Transverse colon (tissue), 4 donors: ENCODE results near the gene PTX4.

Experiments
- POLR2A ChIP-seq: fragments of 450-650 bp; IDR thresholded peaks from one replicate; pipeline ENCODE4 v1.6.1; 2016; ENCODE audit warnings: antibody characterized with exemption, mild to moderate bottlenecking, moderate library complexity
- POLR2AphosphoS5 ChIP-seq, 3 donors: sonication (generic); formaldehyde crosslinking; IDR thresholded peaks; one replicate each; pipeline ENCODE4 v1.6.1; 2016; ENCODE audit warnings: antibody characterized with exemption in 3 of 3
- TF ChIP-seq, protein P1 (sequence below), 5 experiments: fragments of 200-600 bp in 3 of 5; fragments of 450-650 bp in 2 of 5; sonication (generic) in 3 of 5; IDR thresholded peaks; 1 replicate in 2 of 5; 2 replicates in 3 of 5; pipeline ENCODE4 v1.5.1; 2016 to 2017; ENCODE audit warnings: antibody characterized with exemption in 5 of 5, inconsistent platforms in 3 of 5, mild to moderate bottlenecking in 2 of 5, moderate library complexity in 1 of 5

- TF ChIP-seq, protein P1, sequence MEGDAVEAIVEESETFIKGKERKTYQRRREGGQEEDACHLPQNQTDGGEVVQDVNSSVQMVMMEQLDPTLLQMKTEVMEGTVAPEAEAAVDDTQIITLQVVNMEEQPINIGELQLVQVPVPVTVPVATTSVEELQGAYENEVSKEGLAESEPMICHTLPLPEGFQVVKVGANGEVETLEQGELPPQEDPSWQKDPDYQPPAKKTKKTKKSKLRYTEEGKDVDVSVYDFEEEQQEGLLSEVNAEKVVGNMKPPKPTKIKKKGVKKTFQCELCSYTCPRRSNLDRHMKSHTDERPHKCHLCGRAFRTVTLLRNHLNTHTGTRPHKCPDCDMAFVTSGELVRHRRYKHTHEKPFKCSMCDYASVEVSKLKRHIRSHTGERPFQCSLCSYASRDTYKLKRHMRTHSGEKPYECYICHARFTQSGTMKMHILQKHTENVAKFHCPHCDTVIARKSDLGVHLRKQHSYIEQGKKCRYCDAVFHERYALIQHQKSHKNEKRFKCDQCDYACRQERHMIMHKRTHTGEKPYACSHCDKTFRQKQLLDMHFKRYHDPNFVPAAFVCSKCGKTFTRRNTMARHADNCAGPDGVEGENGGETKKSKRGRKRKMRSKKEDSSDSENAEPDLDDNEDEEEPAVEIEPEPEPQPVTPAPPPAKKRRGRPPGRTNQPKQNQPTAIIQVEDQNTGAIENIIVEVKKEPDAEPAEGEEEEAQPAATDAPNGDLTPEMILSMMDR (IDR thresholded peaks at IDR 0.05), result no peak
- no peak for TF ChIP-seq POLR2A
- no peak for TF ChIP-seq POLR2AphosphoS5 (IDR thresholded peaks at IDR 0.05)
Measured at GRCh38 chr16:1477033-1477432, 11.7 kb downstream of the PTX4 start.
